Endothelial cell of umbilical vein (primary cell): Measurements from ENCODE around the gene USF2. TPM values are rescaled to one million over a fixed set of nuclear protein-coding genes. Genes with fewer than 3 reads are reported as not detected.

Experiments used
- BruUV-seq: library from RNA; stranded (reverse); fragments of 400-500 nt; replicated peaks from 2 replicates; lab custom pipeline; 2021; lab: Mats Ljungman, UMichigan
- CTCF ChIA-PET: fragments of 300-600, 350-600 bp; sonication (Branson Sonifier 250); formaldehyde crosslinking; loops from one replicate; lab custom pipeline; 2021; ENCODE audit warnings: antibody characterized with exemption, inconsistent platforms; lab: Charles Lee
- POLR2A ChIA-PET: fragments of 300-600, 350-600 bp; sonication (Branson Sonifier 250); formaldehyde crosslinking; loops from one replicate; lab custom pipeline; 2021; ENCODE audit warnings: antibody characterized with exemption, inconsistent platforms; lab: Charles Lee
- DNase-seq: peaks from one replicate; pipeline ENCODE4 v3.0.0-alpha.2; 2011; ENCODE audit warnings: low read depth, low spot score
- FAIRE-seq: peaks from 2 replicates; lab custom pipeline; 2011; peaks lifted over from hg19 to GRCh38; lab: Jason Lieb, UNC
- H2AFZ ChIP-seq: 2 replicates; pipeline ENCODE4 v1.6.0; 2012; ENCODE audit warnings: low read depth, low read length, control low read depth, inconsistent platforms
- H3K27ac ChIP-seq: 2 replicates; pipeline ENCODE4 v1.5.1; 2011; ENCODE audit warnings: low read depth, mild to moderate bottlenecking, control low read depth, low read length, moderate library complexity; ENCODE audit not compliant: insufficient read depth
- H3K27me3 ChIP-seq, 2 experiments: 2 replicates each; pipeline versions ENCODE4 v1.6.0 to v1.6.1; 2011; ENCODE audit warnings: low read length in 2 of 2, mixed read lengths in 1 of 2; ENCODE audit not compliant: control insufficient read depth in 2 of 2, insufficient read depth in 2 of 2
- H3K36me3 ChIP-seq, 2 experiments: 2 replicates in 1 of 2; 3 replicates in 1 of 2; pipeline ENCODE4 v1.5.1; 2011; ENCODE audit warnings: low read length in 2 of 2, mild to moderate bottlenecking in 1 of 2, moderate library complexity in 1 of 2; ENCODE audit not compliant: control insufficient read depth in 2 of 2, insufficient read depth in 2 of 2; ENCODE audit errors: extremely low read depth in 1 of 2
- H3K4me1 ChIP-seq: 3 replicates; pipeline ENCODE4 v1.5.1; 2011; ENCODE audit warnings: mild to moderate bottlenecking, low read length; ENCODE audit not compliant: control insufficient read depth, insufficient read depth; ENCODE audit errors: extremely low read depth
- H3K4me2 ChIP-seq: 2 replicates; pipeline ENCODE4 v1.6.1; 2011; ENCODE audit warnings: low read length, control low read depth, mixed read lengths; ENCODE audit not compliant: insufficient read depth
- H3K4me3 ChIP-seq, 3 experiments: fragments of 200-600 bp in 1 of 3; sonication (generic), shearing (Covaris generic) in 1 of 3; replicated peaks in 1 of 3; 2 replicates each; pipeline ENCODE4 v1.5.1; 2011 to 2016; ENCODE audit warnings: control low read depth in 3 of 3, low read length in 3 of 3, mild to moderate bottlenecking in 2 of 3, inconsistent platforms in 1 of 3, low read depth in 1 of 3, moderate library complexity in 1 of 3; ENCODE audit not compliant: insufficient read depth in 1 of 3
- H3K79me2 ChIP-seq: 2 replicates; pipeline ENCODE4 v1.6.0; 2012; ENCODE audit warnings: low read length, inconsistent platforms; ENCODE audit not compliant: control insufficient read depth, insufficient read depth
- H3K9ac ChIP-seq: replicated peaks from 2 replicates; pipeline ENCODE3; 2011; ENCODE audit warnings: low read length, control low read depth; ENCODE audit not compliant: insufficient read depth; ENCODE audit errors: extremely low read depth
- H3K9me1 ChIP-seq: replicated peaks from 3 replicates; pipeline ENCODE4 v1.6.0; 2011; ENCODE audit warnings: mild to moderate bottlenecking, low read length; ENCODE audit not compliant: control insufficient read depth, insufficient read depth; ENCODE audit errors: extremely low read depth
- H3K9me3 ChIP-seq: replicated peaks from 2 replicates; pipeline ENCODE4 v1.5.1; 2012; ENCODE audit warnings: low read length, inconsistent platforms; ENCODE audit not compliant: control insufficient read depth, insufficient read depth
- H4K20me1 ChIP-seq: replicated peaks from 2 replicates; pipeline ENCODE3; 2011; ENCODE audit warnings: mild to moderate bottlenecking, low read length; ENCODE audit not compliant: control insufficient read depth, insufficient read depth; ENCODE audit errors: extremely low read depth
- EZH2 ChIP-seq: IDR thresholded peaks from 2 replicates; pipeline ENCODE4 v1.6.1; 2012; ENCODE audit warnings: borderline replicate concordance, low read depth, mild to moderate bottlenecking, moderate library complexity, low read length, inconsistent platforms; ENCODE audit not compliant: severe bottlenecking
- FOS ChIP-seq: IDR thresholded peaks from 2 replicates; pipeline ENCODE4 v1.6.1; 2011; ENCODE audit warnings: mild to moderate bottlenecking, low read length, moderate library complexity, borderline replicate concordance; ENCODE audit not compliant: insufficient read depth
- GATA2 ChIP-seq: IDR thresholded peaks from 2 replicates; pipeline ENCODE4 v1.7.0; 2011; ENCODE audit warnings: low read depth, mild to moderate bottlenecking, moderate library complexity, mixed read lengths, low read length; ENCODE audit not compliant: insufficient read length, insufficient read depth
- JUN ChIP-seq: IDR thresholded peaks from 2 replicates; pipeline ENCODE4 v1.6.1; 2011; ENCODE audit warnings: borderline replicate concordance, low read depth; ENCODE audit not compliant: insufficient read length, insufficient read depth
- MAX ChIP-seq: IDR thresholded peaks from 2 replicates; pipeline ENCODE4 v1.6.1; 2011; ENCODE audit not compliant: insufficient read depth, insufficient read length
- MYC ChIP-seq: IDR thresholded peaks from one replicate; pipeline ENCODE4 v1.6.1; 2011; ENCODE audit warnings: mild to moderate bottlenecking, low read depth, low read length
- POLR2A ChIP-seq: IDR thresholded peaks from 2 replicates; pipeline ENCODE4 v1.6.1; 2012; ENCODE audit warnings: low read depth, mild to moderate bottlenecking, control low read depth, low read length
- POLR2AphosphoS5 ChIP-seq: IDR thresholded peaks from 2 replicates; pipeline ENCODE4 v1.6.1; 2012; ENCODE audit warnings: low read depth, mild to moderate bottlenecking, control low read depth, low read length, moderate library complexity; ENCODE audit not compliant: insufficient read depth
- dilution Hi-C: fragments of 300-500 bp; cut with MboI; formaldehyde crosslinking; loops from one replicate; pipeline ENCODE4 v1.15.0; 2019; ENCODE audit warnings: low sequenced_read_pairs; ENCODE audit not compliant: extremely low pct_ligation_motif_present
- intact Hi-C: fragments of 100-400 bp; cut with micrococcal nuclease; formaldehyde crosslinking; loops from one replicate; pipeline ENCODE4 v1.10.0; 2022
- polyA plus RNA-seq, 4 experiments: library from polyadenylated mRNA; depleted of rRNA in 3 of 4; stranded (reverse) in 3 of 4; unstranded in 1 of 4; fragments of >200 nt; gene quantifications; 2 replicates each; pipeline versions ENCODE4 v1.2.1 to v1.2.3, GENCODE V29; 2011 to 2012; ENCODE audit warnings: missing spikeins in 1 of 4
- total RNA-seq: library from RNA; stranded (reverse); gene quantifications from 2 replicates; pipeline ENCODE4 v1.2.3, GENCODE V29; 2021
- TF ChIP-seq, protein P1 (sequence below), 2 donors: IDR thresholded peaks; 1 replicate in 1 of 2; 2 replicates in 1 of 2; pipeline ENCODE4 v1.5.1; 2011; ENCODE audit warnings: low read length in 2 of 2, mild to moderate bottlenecking in 2 of 2, moderate library complexity in 2 of 2, control low read depth in 1 of 2, inconsistent platforms in 1 of 2, low read depth in 1 of 2; ENCODE audit not compliant: insufficient read depth in 1 of 2; ENCODE audit errors: extremely low read depth in 1 of 2

Gene USF2
- total and polyA plus RNA-seq, 2 donors (not counting 3 experiments of a cell fraction or from before 2014, with no cell fraction given) = 75.0 to 76.8 TPM

DNA sequence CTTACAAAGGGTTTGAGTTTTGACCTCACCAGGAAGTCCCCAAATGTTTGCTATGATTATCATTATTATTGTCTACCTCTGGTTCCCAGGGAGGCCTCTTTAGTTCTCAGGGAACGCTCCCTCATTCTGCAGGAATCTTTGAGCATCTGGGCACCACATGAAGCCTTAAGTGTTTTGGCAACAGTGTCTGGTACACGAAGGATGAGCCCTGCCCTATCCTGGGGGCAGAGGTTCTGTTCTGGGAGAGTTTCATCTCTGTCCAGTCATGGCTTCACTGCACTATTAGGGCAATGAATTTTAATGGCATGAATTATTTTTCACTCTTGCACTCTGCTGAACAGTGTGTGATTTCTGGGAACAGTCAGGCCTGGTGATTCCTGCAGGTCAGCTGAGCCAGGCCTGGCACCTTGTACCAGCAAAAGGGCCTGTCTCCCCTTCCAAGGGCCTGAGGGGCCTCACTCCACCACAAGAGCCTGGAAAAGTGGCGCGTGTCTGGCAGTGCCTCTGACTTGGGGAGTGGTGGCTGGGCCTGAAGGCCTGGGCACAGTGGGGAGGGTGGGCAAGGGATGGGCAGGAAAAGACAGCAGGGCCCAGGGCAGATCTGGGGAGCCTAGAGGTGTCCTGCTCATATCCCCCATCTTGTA is 44.8 kb upstream of the USF2 start:
- no peak for TF ChIP-seq EZH2
- TF ChIP-seq, protein P1, sequence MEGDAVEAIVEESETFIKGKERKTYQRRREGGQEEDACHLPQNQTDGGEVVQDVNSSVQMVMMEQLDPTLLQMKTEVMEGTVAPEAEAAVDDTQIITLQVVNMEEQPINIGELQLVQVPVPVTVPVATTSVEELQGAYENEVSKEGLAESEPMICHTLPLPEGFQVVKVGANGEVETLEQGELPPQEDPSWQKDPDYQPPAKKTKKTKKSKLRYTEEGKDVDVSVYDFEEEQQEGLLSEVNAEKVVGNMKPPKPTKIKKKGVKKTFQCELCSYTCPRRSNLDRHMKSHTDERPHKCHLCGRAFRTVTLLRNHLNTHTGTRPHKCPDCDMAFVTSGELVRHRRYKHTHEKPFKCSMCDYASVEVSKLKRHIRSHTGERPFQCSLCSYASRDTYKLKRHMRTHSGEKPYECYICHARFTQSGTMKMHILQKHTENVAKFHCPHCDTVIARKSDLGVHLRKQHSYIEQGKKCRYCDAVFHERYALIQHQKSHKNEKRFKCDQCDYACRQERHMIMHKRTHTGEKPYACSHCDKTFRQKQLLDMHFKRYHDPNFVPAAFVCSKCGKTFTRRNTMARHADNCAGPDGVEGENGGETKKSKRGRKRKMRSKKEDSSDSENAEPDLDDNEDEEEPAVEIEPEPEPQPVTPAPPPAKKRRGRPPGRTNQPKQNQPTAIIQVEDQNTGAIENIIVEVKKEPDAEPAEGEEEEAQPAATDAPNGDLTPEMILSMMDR (IDR thresholded peaks at IDR 0.05; ENCODE audit: extremely low read depth in 1 of 2, insufficient read depth in 1 of 2, low read depth in 1 of 2, low read length in 2 of 2) = no peak
- Histone ChIP-seq H3K27ac (no peak overlapping the region), H3K4me3 (no peak overlapping the region), H4K20me1 (no peaks in the 10 kb centered on the region), H3K9me1 (no peaks in the 10 kb centered on the region), H2AFZ (no peak overlapping the region), H3K4me2 (no peak overlapping the region), H3K9ac (no peak overlapping the region), H3K36me3 (no peaks in the 10 kb centered on the region), H3K27me3 (peaks cover 0 to 2% of the 10 kb centered on the region in 2 experiments), H3K79me2 (no peaks in the 10 kb centered on the region), H3K4me1 (no peaks in the 10 kb centered on the region), H3K9me3 (no peaks in the 10 kb centered on the region)
- dilution Hi-C loops = no loop called here
- POLR2A ChIA-PET = no interaction called here
- no peak for DNase-seq
- no peak for FAIRE-seq
- CTCF ChIA-PET = no interaction called here
- BruUV-seq = no TSS peak
- intact Hi-C loops = no loop called here

GRCh38 chr19:35224681-35225571 is 43.8 kb upstream of the USF2 start:
- intact Hi-C loops (no loop called here), dilution Hi-C loops (no loop called here)
- H3K79me2 ChIP-seq = no peaks in the 10 kb centered on the region
- no peaks in the 10 kb centered on the region for H4K20me1 ChIP-seq
- BruUV-seq = no TSS peak
- H3K4me2 ChIP-seq = no peak overlapping the region
- POLR2A ChIA-PET = no interaction called here
- no peaks in the 10 kb centered on the region for H3K9me3 ChIP-seq
- TF ChIP-seq POLR2A (no peak), EZH2 (no peak), POLR2AphosphoS5 (no peak), JUN (no peak), FOS (no peak), MYC (no peak), MAX (no peak), GATA2 (no peak)
- TF ChIP-seq, protein P1 (IDR thresholded peaks at IDR 0.05; ENCODE audit: extremely low read depth in 1 of 2, insufficient read depth in 1 of 2, low read depth in 1 of 2, low read length in 2 of 2) = no peak
- no peaks in the 10 kb centered on the region for H3K4me1 ChIP-seq
- no peak overlapping the region for H2AFZ ChIP-seq
- H3K9me1 ChIP-seq = no peaks in the 10 kb centered on the region
- no peak overlapping the region for H3K9ac ChIP-seq
- no peak overlapping the region for H3K27ac ChIP-seq
- CTCF ChIA-PET = no interaction called here
- H3K27me3 ChIP-seq = peaks cover 0 to 2% of the 10 kb centered on the region in 2 experiments
- no peaks in the 10 kb centered on the region for H3K36me3 ChIP-seq
- no peak for FAIRE-seq
- DNase-seq = no peak
- H3K4me3 ChIP-seq = no peak overlapping the region
